Measurements from ENCODE around the gene GRIK3.

The GRIK3 gene

GRCh38 chr1:37042506-37042905, 8.2 kb upstream of the GRIK3 start:
- DNase-seq: peak; percentile 25

- DNase-seq: no peak
Measured at GRCh38 chr1:37041483-37041882, 7.2 kb upstream of the GRIK3 start.

GRCh38 chr1:37040773-37041172, 6.5 kb upstream of the GRIK3 start:
- DNase-seq: peak; percentile 54

GRCh38 chr1:37040261-37040660, 5.9 kb upstream of the GRIK3 start:
- DNase-seq: peak; percentile 48

- DNase-seq: peak; percentile 100
Measured at GRCh38 chr1:37038227-37039093, 4.1 kb upstream of the GRIK3 start.

GRCh38 chr1:37037690-37038089, 3.4 kb upstream of the GRIK3 start:
- DNase-seq: peak; percentile 45

GRCh38 chr1:37036667-37037053, 2.3 kb upstream of the GRIK3 start:
- peak; percentile 43 for DNase-seq

GRCh38 chr1:37035796-37036666, 1.7 kb upstream of the GRIK3 start:
- peak; percentile 61 for DNase-seq

- DNase-seq: peak; percentile 73
Measured at GRCh38 chr1:37035014-37035691, 838 bp upstream of the GRIK3 start.

- DNase-seq: no peak
Measured at GRCh38 chr1:37033355-37034101, 787 bp downstream of the GRIK3 start.

GRCh38 chr1:37032660-37033354, 1.5 kb downstream of the GRIK3 start:
- no peak for DNase-seq

- DNase-seq: no peak
Measured at GRCh38 chr1:37031871-37032270, 2.4 kb downstream of the GRIK3 start.

GRCh38 chr1:37031429-37031828, 2.9 kb downstream of the GRIK3 start:
- no peak for DNase-seq

- DNase-seq: no peak
Measured at GRCh38 chr1:37028981-37029617, 5.2 kb downstream of the GRIK3 start.

- DNase-seq: no peak
Measured at GRCh38 chr1:37021502-37021901, 12.8 kb downstream of the GRIK3 start.

- DNase-seq: no peak
Measured at GRCh38 chr1:37020653-37021277, 13.6 kb downstream of the GRIK3 start.

GRCh38 chr1:37018510-37018909, 15.8 kb downstream of the GRIK3 start:
- DNase-seq: no peak

- no peak for DNase-seq
Measured at GRCh38 chr1:37017720-37018119, 16.6 kb downstream of the GRIK3 start.

- DNase-seq: no peak
Measured at GRCh38 chr1:37016121-37016520, 18.2 kb downstream of the GRIK3 start.

GRCh38 chr1:37015713-37016112, 18.6 kb downstream of the GRIK3 start:
- no peak for DNase-seq

GRCh38 chr1:37012226-37012625, 22.1 kb downstream of the GRIK3 start:
- DNase-seq: no peak

Data from NCI-H774 (cell line).